Activated CD8-positive, alpha-beta memory T cell treated with anti-CD3 and anti-CD28 coated beads for 4 hours (primary cell): ENCODE data around the gene DPH3.
"Not testable (repeated sequence)": the region's sequence is repeated elsewhere in the genome, so short reads cannot be mapped to it uniquely, and the experiment has no call there.

ENCODE experiments used
- DNase-seq, 2 donors: peaks; one replicate each; pipeline ENCODE4 v3.0.0-alpha.2; 2020; ENCODE audit warnings: low read depth in 2 of 2

Gene DPH3

DNA sequence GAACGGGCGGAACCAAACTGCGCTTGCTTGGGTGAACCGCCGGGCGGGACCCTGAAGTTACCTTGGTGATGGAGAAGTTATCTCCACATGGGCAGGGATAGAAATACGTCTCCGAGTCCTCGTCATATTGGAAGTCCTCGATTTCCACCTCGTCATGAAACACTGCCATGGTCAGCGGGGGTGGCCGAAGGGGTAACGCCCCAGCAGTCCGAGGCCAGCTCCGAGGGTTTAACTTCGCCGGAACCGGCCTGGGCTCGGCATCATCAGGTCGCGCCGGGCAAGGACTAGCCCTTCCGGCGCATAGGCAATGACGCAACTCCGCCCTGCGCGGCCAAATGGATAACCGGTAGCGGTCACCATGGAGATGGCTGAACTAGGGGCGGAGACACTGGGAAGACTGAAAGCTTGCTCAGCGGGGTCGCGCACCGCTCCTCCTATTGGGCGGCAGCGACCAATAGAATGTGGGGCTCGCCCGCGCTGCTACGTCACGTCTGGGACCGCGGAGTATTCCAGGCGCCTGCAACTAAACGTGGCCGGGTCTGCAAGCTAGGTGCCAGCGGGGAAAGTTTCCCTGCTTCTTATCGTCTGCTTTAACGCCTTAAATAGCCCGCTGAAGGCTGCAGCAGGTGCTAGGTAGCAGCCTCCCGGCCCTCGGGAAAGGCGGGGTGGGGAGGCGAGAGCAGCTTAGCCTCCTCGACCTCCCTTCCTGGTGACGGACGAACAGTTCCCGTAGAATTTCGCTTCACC is at the start of gene DPH3, which contains the start of gene OXNAD1:
Gene DPH3 (minus strand): TSS at position 236 of the 747 bp plus-strand sequence. CDS start 67 bp downstream, at position 169.
Gene OXNAD1 (plus strand): TSS at position 505 of the 747 bp plus-strand sequence. CDS start 5,741 bp downstream, outside the sequence.
- DNase-seq = peak; percentile 99

DNA sequence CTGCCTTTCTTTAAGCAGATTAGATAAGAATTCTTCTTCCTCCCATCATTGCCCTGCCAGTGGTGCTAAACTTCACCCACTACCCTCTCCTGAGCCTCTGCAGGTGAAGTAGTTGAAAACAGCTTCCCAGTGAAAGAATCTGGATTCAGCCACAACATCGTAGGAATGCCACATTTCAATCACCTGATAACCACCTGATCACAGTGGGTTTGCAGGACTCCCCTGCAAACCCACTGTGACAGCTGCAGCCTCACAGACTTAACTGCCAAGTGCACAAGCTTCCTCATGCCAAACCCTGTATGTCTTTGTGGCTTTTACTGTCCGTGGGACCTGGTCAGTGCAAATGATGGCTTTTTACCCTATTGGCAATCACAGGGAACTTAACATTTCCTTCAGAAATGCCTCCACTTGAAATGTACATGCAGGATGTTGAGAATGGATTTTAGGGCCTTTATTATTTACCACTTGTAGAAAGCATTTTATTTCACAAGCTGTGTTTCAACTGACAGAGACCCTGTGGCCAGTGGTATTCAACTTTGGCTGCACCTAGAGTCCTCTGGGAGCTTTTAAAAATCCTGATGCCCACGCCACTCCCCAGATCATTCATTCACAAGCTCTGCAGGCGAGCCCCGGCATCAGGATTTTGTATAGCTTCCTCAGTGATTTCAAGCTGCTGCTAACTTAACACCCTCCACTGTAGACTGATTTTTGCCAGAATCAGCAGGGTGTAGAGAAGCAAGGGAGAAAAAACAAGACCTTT is 49.3 kb upstream of the DPH3 start:
- no peak for DNase-seq

DNA sequence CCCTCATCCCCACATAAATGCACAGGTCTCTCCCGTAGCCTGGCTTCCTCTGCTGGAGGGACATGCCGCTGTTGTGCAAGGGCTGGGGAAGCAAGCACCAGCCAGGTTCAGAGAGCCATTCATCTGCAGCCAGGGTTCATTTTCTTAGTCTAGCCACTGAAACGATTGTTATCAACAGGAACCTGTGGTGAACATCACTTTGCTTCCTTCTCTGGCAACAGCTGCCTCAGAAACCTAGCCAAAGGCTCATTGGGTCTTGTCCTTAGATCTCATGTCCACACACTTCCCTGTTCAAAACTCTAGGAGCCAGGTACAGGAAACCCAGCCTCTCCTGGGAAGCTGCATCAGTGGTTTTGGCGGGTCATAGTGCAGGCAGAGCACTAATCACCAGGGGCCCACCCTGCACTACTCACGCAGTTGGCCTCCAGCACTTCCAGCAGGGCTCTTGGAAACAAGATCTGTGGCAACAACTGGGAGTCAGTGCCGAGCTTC is 47.3 kb upstream of the DPH3 start:
- no peak for DNase-seq

DNA sequence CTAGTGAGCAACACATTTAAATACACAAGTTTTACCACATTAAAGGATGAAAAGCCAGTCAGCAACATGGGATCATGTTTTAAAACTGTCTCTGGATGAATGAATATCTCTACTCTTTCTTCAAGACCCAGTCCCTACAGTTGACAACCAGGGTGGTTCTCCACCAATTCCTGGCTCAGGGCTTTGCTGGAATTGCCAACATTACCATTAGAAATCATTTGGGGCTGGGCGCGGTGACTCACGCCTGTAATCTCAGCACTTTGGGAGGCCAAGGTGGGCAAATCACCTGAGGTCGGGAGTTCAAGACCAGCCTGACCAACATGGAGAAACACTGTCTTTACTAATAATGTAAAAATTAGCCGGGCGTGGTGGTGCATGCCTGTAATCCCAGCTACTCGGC is 45.7 kb upstream of the DPH3 start:
- not testable (repeated sequence) for DNase-seq

DNA sequence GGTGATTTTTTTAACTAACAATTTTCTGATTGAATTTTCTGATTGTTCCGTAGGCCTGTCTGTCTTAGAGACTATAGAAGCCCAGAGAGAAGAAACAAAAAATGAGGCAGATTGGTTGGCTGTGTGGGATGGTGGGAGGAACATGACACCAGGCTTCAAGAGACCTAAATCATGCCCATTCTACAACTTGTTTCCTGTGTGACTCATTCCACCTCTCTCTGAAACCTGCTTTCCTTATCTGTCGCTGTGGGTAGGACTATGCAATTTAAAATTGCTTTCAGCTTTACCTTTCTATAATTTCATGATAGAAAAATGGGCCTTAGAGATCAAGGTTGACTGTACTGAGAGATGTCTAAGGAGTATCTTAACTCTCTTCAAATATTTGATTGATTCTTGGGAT is 44.8 kb upstream of the DPH3 start:
- peak in 1 of 2 donors; percentile 43 for DNase-seq

DNA sequence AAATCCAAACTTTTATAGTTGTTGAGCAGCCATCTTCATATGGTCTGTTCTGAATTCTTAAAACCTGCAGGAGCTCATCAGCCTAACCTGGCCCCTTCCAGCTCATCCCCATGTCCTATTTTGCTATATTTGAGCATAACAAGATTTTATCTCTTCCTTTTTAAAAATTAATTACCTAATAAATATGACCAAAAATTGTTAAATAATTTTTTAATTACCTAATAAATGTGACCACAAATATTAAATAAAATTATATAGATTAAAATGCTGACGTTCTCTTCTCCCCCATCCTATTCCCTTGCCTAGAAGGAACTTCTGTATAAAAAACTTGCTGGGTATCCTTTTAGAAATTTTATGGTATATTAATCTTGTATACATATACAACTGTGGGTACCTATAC is 44.0 kb upstream of the DPH3 start:
- DNase-seq = no peak

DNA sequence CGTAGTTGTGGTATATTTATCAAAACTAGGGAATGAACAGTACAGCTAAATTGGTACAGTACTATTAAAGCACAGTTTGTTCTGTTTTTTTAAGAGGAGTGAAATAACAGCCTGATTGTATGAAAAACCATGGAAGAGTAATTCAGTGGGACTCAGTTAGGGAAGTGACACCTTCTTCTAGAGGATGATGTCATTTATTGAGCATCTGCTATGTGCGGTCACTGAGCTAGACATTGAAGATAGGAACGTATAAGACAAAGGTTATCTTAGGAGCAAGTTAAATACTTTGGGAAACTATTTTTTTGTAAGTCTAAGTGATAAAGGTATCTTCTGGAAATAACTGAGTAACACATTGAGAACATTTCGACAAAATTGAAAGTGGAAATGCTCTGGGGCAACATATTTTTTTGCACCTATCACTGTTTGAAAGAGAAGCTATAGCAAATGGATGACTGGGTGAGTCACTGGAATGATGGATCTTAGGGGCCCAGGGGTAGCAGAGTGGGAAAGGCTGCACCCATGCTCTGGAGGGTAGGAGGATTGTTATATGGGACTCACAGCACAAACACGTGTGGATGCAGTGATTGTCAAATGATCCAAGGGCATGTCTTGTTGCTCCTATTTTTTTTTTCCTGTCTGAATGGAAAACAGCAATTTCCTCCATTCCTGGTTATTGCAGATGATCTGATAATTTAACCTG is 43.2 kb upstream of the DPH3 start:
- no peak for DNase-seq

DNA sequence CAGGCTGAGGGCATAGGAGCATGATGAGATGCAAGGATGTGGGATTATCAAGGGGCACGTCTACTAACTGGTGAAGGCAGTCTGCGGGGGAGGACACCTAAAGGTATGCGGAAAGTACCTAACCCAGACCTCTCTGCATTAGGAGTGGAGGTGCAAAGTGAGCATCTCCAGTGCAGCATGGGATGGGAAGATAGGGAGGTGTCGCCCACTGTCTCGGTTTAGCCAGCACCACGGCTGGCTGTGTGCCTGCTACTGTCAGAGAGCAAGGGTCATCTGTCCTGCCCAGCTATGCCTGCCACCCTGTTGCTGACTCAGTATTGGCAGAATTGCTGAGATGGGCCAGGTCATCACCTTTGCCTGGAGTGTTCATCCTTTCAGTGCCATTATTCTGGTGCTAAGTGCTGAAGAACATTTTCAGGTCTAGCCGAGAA is 40.4 kb upstream of the DPH3 start:
- DNase-seq = peak in 1 of 2 donors; percentile 33

DNA sequence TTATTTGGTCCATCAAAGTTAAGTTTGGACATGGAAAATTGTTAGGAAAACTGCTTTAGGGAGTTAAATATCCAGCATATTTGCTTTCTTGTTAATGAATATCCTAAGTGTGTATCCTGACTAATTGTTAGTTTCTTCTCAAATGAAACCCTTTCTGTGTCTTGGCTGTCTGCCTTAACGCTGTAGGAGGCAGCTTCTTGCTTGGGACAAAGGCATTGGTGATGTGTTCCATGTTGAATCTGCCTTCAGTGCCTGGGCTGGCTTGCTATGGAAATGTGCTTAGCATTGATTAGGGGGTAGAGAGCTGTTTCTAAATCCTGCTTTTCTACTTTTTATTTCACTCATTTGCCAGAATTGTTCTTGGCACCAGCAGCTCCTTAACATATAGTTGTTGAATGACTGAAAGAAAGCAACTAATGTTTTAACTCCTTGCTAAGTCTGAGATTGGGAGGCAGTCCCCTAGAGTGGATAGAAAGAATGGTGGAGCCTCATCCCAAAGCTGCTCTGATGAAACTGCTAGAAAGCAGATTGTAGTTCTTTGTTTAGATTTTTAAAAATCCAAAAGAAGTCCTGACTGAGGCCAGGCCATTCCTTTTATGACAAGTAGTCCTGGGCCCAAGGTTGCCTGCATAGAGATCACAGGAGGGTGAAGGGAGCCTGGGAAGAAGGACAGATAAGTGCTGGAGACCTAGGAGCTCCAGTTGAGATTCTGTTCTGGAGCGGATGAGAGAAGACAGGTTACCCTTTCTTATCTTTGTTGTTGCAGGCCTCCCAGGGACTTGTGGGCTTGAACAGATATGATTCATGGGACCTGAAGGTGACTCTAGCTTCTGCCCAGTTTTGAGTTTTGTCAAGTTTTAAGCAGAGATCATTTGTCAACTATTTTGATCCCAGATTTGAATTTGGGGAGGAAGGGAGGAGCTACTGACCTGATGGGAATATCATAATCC is 39.6 kb upstream of the DPH3 start:
- DNase-seq = no peak

DNA sequence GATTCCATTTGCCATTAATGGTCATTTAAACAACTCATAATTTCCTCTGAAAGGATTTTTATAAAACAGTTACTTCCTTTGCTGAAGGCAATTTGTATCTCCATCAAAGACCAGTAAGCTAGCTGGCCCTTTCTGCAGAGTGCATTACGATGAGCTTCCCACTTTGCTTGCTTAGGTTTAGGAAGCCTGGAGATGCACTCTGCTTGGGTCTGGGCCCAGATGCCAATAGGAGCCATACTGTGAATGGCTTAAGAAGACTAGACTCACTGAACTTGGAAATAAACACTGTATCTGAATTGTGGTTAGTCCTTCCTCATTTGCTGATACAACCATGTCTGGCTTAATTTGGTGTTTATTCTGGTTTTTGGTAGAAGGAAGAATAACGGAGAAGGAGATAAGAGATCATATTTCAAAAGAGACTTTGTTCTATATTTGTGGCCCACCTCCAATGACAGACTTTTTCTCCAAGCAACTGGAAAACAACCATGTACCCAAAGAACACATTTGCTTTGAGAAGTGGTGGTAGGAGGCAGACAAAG is 38.4 kb upstream of the DPH3 start:
- DNase-seq = no peak

DNA sequence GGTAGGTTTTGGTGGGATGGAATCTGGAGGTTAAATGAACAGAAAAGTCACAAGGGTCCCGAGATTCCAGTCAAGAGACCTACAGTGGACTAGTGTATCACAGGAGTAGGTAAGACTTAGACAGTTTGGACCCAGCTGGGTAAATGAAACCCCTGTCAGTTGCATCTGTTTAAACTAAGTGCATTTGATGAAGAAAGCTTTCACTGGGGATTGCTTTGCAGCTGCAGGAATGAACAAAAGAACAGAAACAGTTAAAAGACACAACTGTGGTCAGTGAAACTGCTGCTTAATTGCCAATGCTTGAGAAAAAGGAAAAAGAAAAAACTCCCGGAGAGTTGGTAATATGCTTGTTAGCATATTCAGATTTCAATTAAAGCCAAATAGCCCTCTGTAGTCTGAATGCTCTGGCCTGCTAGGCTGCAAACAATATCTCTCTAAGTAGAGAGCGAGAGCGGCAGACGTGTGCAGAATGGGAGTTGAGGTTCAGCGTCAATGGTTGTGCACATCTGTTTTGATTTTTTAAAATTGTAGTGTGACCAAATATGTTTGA is 37.4 kb upstream of the DPH3 start:
- DNase-seq = no peak

DNA sequence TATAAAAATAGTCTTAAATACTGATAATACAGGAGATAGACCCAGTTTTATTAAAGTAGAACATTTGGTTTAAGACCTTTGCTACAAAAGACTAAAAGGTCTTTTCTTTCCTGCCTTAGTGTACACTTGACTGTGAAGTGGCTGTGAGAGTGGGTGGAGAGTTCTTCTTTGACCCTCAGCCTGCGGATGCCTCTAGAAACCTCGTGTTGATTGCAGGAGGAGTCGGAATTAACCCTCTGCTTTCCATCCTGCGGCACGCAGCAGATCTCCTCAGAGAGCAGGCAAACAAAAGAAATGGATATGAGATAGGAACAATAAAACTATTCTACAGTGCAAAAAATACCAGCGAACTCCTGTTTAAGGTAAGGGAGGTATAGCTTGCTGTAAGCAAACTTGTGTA is 36.8 kb upstream of the DPH3 start:
- no peak for DNase-seq

DNA sequence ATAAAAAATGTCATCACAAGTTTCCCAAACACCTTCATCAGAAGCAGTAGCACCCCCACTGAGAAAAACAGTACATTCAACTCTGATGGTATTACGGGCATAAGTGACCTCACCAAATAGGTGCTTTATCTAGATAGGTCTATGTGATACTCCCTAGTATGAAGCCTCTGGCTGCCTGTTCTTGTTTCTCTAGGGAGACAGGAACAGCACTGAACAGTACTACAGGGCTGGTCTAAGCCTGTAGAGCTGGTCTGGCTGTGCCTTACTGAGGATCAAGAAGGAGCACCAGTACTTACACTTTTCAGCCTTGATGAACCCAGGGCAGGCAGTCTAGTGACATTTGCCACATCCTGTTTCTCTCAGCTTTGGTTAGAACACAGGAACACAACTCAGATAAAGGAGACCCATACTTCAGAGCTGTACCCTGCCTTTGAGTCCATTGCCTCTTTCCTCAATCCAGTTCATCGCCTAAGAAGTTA is 36.2 kb upstream of the DPH3 start:
- DNase-seq = no peak

DNA sequence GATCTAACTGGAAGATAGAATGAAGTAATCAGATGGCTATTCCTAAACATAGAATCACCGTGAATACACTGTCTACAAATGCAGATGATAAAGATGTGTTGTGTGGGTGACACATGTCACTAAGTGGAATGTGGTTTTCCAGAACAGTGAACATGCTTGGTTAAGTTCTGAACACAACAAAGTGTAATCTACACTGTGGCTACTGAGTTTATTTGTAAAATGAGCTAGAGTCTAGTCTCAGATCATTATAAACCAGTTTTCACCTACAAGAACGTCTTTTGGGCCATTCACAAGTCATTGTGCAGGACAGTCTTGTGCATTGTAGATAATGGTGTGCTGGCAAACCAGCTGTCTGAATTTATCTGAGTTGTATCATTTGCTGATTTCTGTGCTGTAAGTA is 35.6 kb upstream of the DPH3 start:
- DNase-seq = no peak

DNA sequence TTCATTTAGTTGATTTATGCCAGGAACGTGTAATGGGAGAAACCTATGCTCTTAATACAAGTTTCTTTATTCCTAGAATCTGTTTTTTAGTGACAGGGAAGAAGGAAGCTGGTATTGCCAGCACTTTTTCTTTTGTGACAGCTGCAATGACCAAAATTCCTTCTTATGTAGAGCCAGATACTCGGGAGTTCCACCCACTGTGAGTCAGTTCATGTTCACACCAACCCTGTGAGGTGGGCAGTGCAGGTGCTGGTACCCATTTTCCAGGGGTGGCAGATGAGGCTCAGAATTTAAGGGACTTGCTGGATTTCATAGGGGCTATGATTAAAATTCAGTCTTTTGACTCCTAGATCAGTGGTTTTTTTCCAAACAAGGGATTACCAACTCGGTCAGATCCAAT is 35.0 kb upstream of the DPH3 start:
- DNase-seq = no peak

DNA sequence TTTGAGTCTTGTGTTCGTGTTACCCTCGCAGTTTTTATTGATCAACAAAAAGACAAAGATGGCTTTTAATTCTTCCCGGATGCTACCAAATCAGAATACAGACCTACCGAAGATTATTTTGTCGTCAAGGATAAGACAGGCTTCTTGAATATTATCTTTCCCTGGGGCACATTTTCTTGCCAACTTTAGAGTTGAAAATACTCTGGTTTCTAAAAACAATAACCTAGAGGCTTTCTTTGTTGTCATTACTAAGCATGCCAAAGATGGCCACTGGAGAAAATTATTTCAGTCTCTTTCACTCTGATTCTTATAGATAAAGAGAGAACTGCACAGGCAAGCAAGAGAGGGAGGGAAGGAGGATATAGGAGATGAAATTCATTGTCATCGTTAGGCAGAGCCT is 34.1 kb upstream of the DPH3 start:
- no peak for DNase-seq

DNA sequence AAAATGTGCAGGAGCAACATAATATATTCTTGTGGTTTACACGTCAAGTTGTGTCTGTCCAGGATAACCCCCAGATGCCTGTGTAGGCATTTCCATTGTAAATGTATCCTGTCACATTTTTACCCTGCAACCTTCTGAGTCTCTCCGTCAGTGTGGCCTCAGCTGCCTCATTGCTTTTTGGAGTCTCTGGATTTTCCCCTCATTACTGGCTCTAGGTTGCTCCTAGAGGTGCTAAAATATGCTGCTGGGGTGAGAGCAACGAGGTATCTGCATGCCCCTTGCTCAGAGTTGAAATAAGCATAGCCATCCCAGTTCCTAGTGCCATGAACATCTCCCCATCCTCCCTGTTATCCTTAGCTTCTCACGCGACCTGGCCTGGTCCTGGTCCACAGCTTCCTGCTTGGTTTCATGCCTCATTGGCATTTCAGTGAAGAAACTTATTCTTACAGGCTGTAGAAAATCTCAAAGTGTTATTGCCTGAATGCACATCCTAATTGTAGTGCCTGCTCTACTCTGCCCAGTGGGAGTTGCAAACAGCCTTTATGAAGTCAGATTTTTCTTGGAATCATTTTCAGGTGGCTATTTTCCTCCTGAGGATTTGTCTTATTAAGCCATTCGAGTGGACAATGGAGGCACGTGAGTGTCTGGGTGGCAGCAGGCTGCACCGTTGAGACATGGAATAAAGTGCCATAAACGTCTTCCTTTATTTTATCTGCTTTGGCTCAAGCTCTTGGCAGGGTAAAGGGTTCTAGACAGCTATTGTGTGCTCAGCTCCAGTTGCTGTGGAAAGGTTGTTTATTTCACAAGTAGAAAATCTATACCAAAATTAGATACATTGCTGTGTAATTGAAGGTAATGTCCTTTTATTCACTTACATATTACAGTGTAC is 33.5 kb upstream of the DPH3 start:
- no peak for DNase-seq

DNA sequence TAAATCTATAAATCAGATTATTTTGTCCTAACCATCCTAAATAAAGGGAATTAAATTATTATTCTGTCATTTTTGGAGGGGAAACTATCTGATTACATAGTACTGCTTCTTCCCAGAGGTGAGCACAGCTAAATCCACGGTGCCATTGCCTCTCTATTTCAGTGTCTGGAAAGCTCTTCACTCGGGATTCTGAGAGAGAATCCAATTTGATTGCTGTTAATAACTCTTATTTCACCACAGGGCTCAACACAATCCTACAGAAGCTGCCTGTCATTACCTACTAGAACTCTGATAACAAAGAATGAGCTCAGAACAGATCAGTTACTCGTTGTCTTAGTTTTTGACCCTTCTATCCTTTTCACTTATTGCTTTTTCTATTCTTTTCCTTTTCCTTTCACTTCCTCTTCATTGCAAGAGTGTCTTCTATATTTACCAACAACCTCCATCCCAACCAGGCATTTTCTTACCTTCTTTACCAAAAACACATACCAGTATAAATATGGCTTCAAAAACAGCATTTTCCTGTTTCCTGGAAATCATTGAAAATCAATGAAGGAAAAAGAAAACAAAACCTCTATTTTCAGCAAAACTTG is 30.7 kb upstream of the DPH3 start:
- no peak for DNase-seq

DNA sequence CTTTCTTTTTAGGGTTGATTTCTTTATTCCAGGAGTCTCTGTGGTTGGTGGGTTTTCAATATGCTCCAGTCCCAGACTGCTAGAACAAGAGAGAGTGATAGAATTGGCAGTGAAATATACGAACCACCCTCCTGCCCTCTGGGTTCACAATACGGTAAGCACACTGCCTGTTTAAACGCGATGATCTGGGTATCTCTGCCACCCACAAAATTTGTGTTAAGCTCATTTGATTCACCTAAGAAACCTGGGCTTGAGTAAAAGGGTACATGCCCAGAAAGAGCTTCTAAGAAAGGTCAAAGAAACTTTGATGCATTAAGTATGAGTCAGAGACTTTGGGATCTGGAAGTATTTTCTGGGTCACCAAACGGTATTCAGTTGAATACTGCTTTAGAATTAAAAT is 30.1 kb upstream of the DPH3 start:
- DNase-seq = no peak
